NCI-H2227 (cell line): ENCODE data around the gene LRRC3B.

Source experiments
- DNase-seq: peaks from one replicate; lab custom pipeline; 2025; ENCODE audit not compliant: unreplicated experiment; lab: John Stamatoyannopoulos, UW

Gene LRRC3B

GRCh38 chr3:26630669-26631389, 8.3 kb downstream of the LRRC3B start:
- no peak for DNase-seq

DNA sequence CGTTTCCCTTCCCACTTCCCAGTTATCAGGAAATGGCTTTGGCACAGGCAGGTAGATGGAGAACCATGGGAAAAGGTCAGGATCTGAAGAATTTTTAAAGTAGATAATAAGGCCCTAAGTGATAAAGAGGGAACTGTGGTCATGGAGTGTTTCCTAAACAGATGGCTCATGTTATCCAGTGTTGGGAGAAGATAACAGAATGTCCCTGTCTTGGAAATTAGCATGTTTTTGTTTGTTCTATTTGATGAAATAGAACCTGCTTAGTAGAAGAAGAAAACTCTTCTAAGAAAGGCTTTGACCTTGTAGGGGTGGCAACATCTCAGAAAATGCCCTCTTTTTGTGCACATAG, 8.8 kb downstream of the LRRC3B start:
- no peak for DNase-seq

- no peak for DNase-seq
These were observed 12.0 kb downstream of the LRRC3B start for GRCh38 chr3:26634601-26635000.

DNA sequence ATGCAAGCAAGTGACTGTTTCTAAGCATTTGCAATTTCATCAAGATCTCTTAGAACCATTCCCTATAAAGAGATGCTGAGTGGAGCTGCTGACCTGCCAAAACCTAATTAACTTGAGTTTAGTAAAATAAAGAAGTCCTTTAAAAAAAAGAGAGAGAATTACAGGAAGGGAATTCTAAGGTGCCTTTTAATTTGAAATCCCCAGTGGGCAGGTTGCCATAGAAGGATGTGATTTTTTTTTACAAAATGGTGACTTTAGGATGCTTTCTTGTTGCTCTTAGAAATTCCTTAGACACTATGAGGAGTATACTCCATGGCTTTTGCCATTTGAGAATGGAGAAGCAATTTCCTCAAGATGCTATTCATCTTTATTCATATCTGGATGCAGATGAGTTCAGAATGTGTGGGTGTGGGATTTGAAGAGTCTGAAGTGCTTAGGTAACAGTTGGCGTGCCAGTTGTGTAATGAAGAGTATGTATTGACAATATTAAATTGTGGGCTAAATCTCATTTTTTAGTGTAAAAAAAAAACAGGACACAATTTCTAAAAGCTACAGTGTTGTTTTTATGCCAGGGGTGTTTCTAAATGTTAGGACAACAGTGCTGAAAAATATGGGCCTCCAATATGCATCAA, 13.6 kb downstream of the LRRC3B start:
- DNase-seq, result no peak

- no peak for DNase-seq
These were observed 15.1 kb downstream of the LRRC3B start for GRCh38 chr3:26637698-26638097.

DNA sequence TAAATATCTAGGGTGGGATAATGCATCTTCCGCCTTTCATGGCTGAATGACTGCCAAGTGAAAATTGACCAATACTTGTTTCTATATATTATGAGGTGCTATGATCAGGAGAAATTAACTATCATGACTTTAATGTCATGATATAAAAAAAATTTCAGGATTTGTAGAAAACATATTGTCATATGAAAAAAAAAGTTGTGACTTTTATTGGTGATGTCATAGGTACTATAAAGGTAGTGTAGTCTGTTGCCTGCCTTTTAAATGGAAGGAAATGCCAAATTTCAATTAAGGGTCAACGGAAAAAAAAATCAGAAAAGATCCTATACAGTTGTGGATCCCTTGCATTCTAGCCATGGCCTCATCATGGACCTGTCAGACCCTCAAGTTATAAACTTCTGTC, 15.5 kb downstream of the LRRC3B start:
- DNase-seq, result no peak

GRCh38 chr3:26639339-26639738, 16.8 kb downstream of the LRRC3B start:
- no peak for DNase-seq

DNA sequence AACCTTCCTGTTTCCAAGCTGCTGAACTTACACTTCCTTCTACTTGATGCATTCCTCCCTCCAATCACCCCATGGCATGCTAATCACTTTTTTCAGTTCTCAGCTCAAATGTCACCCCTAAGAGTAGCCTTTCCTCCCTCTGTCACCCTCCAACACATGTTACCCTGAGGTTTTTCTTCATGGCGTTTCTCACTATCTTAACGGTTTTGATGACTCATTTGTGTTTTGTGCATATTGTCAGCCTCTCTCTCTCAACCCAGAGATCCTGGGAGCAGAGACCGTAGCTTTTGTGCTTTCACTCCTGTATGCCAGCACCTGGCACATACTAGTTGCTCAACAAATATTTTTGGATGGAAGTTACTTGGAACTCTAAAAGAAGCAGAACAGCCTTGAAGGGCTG, 24.5 kb downstream of the LRRC3B start:
- DNase-seq, result no peak

- DNase-seq, result no peak
These were observed 25.9 kb downstream of the LRRC3B start for GRCh38 chr3:26648461-26648860.

- DNase-seq, result no peak
These were observed 29.6 kb downstream of the LRRC3B start for GRCh38 chr3:26652164-26652563.

GRCh38 chr3:26653811-26654425, 31.3 kb downstream of the LRRC3B start:
- DNase-seq, result no peak

DNA sequence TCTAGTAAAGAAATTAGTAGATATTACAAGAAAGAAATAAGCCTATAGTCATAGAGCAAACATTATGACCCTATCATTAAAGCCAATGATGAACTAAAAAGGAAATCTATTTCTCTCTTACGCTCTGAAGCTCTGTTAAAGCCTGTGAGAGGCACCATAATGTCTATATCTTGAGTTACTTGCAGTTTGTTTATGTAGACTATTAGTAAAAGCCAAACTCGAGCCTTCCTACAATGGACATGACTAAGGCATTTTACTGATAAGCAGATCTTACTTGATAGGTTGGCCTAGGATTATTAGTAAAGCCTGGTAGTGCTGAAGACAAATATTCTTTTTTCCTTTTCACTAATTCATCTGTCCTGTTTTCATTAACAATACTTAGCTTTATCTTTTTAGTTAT, 32.7 kb downstream of the LRRC3B start:
- DNase-seq, result no peak

DNA sequence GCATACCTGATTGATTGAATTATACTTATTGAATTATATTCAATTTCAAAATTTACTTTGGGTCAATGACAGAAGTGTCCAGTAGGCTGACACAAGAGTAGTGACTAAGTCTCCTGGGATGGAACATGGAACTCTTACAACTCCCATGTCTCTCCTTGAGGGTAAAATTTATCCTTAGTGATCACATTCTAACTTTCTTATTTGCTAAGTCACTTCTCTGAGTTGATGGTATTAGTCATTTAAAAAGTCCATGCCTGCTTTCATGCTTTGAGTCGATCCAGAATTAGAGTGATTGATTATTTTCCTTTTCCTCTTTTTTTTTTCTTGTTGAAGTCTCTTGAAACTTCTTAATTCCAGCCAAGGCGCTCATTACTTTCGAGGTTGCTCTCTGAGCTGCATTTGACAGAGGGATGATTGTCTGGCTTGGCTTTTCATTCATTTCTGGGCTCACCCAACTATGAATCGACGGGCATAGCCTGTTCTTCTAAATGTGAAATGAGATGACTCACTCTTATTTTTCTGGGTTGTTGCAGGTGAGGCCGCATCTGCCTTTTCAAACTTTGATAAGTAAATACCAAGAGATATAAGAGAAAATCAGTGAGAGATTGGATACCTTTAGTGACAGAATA, 34.9 kb downstream of the LRRC3B start:
- no peak for DNase-seq

DNA sequence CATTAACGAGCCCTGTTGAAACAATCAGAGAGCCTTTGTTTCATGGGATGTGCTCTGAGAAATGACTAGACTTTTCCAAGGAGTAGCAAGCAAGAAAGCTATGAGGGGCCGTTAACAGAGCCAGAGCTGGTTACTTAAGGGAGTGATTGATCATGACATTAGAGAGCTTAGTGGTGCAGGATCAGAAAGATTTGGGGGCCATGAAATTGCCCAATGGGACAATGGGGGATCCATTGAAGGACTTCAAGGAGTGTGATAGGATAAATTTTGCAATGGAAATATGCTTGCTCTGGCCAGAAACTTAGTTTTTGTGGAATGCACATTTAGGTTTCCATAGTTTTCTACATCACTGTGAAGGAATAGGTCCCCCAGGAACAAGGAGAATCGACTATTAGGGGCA, 45.6 kb downstream of the LRRC3B start:
- no peak for DNase-seq

DNA sequence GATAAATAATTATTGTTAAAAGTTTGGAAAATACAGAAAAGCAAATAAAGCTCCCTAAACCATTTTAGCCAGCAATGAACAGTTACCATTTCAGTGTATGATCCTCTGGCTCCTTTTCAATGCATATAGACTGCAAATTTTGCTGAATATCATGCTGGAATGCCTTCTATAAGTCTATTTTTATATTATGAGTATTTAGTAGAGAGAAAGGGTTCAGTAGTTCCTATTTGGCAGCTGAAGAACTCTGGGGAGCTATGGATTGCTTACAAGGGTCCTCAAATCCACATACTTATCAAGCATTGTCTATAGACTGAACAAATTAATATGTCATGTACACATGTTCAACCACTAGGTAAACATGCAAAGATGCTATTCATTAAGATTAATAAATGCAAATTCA, 46.1 kb downstream of the LRRC3B start:
- no peak for DNase-seq

- DNase-seq, result no peak
These were observed 52.8 kb downstream of the LRRC3B start for GRCh38 chr3:26675336-26675735.

GRCh38 chr3:26681632-26682031, 59.1 kb downstream of the LRRC3B start:
- no peak for DNase-seq

DNA sequence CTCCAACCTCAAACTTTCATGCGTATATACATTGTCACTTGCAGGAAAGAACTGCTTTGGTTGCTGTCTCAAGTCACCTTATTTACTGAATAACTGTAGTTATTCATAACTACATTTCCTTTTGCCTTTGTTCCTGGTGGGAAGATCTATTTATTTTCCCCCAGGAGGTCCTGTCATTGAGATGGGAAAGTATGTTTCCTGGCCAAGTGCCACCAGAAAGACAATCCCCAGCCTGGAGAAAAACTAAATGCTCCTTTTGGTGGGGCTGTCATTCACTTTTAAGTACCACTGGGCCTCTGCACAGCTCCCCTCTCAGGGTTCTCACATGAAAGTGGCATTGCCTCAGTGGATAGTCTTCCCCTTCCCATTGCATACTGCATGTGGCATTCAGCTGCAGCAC, 59.8 kb downstream of the LRRC3B start:
- no peak for DNase-seq

DNA sequence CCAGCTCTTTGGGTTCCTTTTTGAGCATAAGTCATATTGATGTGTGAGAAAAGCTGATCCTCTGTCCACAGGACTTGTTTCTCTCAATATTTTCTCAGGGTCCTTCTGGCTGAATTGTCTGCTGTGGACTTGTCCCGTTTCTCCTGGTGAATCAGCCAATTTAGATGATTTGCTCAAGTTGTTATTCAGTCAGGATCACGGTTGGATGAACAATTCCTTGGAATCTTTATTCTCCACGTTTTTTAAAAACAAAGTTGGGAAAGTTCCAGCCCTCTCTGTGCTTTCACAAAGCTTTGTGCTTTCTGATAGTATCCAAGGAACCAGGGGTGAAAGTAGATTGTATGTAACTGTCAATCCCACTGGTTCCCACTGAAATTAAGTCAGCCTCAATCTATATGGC, 61.3 kb downstream of the LRRC3B start:
- DNase-seq, result no peak

- no peak for DNase-seq
These were observed 64.9 kb downstream of the LRRC3B start for GRCh38 chr3:26687466-26687865.

- DNase-seq, result no peak
These were observed 77.0 kb downstream of the LRRC3B start for GRCh38 chr3:26699553-26699952.

DNA sequence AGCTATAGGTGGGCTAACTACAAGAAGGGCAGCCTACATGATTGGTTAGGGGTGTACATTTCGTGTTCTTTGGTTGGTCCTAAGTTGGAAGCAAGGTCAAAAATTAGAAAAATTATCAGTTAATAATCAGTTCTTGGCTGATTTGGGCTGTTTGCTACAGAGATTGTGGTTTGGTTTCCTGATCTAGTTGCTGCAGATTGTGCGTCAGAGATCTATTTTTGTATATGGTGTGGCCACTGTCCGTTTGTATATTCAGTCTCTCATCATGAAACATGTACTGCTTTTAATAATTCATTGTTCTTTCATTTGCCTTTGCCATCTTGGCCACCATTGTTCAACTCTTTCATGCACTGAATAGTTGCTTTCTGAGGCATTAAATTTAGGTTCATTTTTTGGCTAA, 80.9 kb downstream of the LRRC3B start:
- DNase-seq, result no peak
